22Rv1 (cell line): Measurements from ENCODE around the gene KAZN.

Experiments
- H3K27ac ChIP-seq: fragments of 450-650 bp; 2 replicates; pipeline ENCODE4 v1.5.1; 2017
- CTCF ChIP-seq: fragments of 450-650 bp; IDR thresholded peaks from 2 replicates; pipeline ENCODE4 v1.5.1; 2017; ENCODE audit warnings: mild to moderate bottlenecking
- ZFX ChIP-seq: fragments of 450-650 bp; IDR thresholded peaks from 2 replicates; pipeline ENCODE4 v1.6.1; 2017; ENCODE audit warnings: antibody characterized with exemption, borderline replicate concordance

KAZN gene

GRCh38 chr1:15139654-15140350 is 541.3 kb downstream of the KAZN start:
- TF ChIP-seq CTCF (no peak), ZFX (no peak)
- no peak overlapping the region for H3K27ac ChIP-seq

- no peak overlapping the region for H3K27ac ChIP-seq
- TF ChIP-seq CTCF (no peak), ZFX (no peak)
Observed at GRCh38 chr1:15141935-15142539, 543.6 kb downstream of the KAZN start.

DNA sequence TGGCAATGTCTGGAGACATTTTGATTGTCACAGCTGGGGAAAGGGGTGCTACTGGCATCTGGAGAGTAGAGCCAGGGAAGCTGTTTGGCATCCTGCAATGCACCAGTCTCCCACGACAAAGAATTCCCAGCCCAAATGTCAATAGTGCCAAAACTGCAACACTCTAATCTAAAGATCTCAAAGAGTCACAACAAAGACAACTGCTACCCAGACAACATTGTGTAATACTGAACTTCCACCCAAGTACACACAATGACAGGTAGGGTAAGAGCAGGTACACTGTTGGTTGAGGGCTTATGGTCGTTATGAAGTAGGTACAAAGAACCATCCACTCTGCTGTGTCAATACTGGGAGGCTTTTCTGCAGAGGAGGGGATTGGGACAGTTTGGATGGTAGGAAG is 546.8 kb downstream of the KAZN start:
- TF ChIP-seq CTCF (no peak), ZFX (no peak)
- no peak overlapping the region for H3K27ac ChIP-seq

- TF ChIP-seq ZFX (no peak), CTCF (no peak)
- H3K27ac ChIP-seq = no peak overlapping the region
Observed at GRCh38 chr1:15146142-15146680, 547.7 kb downstream of the KAZN start.

GRCh38 chr1:15146971-15147376 is 548.5 kb downstream of the KAZN start:
- no peak overlapping the region for H3K27ac ChIP-seq
- TF ChIP-seq ZFX = no peak
- no peak for TF ChIP-seq CTCF

DNA sequence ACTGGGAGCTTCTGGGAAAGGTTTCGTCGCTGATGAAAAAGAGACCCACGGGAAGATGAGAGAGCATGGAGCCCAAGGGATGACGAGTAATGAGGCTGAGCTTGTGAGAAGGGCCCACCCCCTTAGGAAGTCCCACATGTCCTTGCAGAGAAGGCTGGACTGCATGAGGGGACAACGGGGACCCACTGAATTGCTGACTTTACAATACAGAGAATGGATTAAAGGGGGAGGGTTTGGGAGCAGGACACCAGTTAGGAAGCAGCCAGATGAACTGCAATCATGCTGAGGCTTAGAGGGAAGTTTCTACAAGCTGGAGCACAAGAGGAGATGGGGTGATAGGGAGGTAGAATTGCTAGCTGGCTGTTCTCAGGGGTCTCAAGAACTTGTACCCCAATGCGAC is 549.5 kb downstream of the KAZN start:
- H3K27ac ChIP-seq = no peak overlapping the region
- no peak for TF ChIP-seq ZFX
- no peak for TF ChIP-seq CTCF

DNA sequence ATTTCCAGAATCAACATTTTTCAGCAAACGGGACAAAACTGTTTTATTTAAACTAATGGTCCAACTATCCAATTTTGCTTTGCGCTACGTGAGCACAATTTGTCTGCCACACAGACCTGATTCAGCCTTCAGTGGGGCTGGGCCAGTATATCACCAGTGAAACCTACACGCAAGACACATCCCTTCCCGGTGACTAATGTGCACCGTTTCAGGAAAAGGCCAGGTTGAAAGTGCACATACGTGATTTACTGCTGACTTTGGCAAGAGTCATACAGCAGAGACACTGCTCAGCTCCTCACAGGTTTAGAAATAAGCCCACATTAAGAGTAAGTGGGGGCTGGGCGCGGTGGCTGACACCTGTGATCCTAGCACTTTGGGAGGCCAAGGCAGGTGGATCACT is 550.0 kb downstream of the KAZN start:
- H3K27ac ChIP-seq = no peak overlapping the region
- no peak for TF ChIP-seq CTCF
- no peak for TF ChIP-seq ZFX
